Activated naive CD4-positive, alpha-beta T cell treated with anti-CD3 and anti-CD28 coated beads, Interleukin-2, amount 50 U/mL, for 16 hours (primary cell): Measurements from ENCODE around the gene ACTL8.

ENCODE experiments used
- DNase-seq: peaks from one replicate; pipeline ENCODE4 v3.0.0-alpha.2; 2020

Gene ACTL8

DNA sequence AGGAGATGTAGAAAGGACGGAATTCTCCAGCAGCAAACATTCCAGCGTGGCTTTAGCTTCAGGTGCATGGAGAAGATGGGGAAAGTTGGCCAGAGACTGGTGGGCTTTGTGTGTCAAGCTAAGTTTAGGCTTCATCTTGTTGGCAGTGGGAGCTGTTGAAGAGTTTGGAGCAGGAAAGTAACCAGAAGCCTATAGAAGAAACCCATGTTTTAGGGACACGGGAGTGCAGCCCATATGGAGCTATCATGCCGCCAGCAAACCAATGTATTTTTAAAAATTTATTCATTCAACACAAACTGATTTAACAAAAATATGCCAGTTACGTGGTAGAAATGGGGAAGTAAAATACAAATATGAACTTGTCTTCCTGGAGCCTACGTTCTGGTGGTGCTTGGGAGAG lies 53.7 kb downstream of the ACTL8 start:
- DNase-seq = no peak

DNA sequence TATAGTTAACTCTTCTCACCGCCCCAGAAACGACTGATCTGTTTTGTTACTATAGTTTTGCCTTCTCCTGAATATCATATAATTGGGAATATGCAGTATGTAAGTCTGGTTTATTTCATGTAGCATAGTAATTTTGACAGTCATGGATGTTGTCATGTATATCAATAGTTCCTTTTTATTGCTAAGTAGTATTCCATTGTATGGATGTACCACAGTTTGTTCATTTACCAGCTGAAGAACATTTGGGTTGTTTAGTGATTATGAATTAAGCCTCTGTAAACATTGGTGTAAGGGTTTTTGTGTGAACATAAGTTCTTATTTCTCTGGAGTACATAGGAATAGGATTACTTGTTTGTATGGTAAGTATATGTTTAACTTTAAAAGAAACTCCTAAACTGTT lies 55.5 kb downstream of the ACTL8 start:
- DNase-seq = no peak

DNA sequence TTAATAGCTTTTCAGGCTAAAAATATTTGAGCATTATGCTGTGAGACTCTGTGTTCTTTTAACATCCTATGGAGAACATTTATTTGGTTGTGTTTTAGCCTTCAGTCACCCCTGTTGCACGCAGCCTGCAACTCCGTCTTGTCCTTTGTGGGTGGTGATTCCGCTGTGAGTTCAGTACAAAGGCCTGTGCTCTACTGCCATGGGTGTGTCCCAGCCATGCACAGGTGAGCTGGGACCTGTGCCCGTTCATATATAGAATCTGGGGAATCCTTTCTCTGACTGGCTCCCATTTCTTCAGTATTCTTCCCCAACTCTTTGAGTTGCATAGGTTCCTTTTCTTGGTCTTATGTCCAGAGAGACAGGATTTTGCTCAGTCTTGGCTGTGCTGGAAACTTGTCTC lies 61.4 kb downstream of the ACTL8 start:
- no peak for DNase-seq

DNA sequence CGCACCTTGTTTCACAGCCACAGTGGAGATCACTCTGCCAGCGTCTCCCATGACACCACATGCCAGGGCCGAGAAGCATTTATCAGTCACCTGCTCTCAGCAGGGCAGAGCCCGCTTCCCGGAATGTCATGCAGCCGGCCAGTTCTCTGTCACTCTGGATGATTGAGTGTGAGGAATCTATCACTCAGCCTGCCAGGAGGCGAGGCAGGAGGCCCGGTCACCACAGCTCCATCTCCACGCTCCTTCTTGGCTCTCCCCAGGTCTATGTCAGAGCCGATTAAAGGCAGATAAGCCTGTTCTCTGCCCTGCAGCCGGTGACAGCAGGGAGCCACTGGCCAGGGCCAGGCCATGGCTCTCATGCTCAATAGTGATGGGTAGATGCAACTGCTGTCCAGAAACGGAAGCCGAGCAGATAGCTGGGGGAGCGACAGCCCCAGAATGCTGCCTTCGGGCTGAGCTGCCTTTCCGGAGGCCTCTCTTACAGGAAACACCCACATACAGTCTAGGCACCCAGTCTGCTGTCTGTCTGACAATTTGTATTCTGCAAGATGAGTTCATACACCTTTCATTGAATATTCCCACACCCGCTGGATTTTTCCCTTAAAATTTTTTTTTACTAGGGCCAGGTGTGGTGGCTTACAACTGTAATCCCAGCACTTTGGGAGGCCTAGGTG lies 64.1 kb downstream of the ACTL8 start:
- no peak for DNase-seq

DNA sequence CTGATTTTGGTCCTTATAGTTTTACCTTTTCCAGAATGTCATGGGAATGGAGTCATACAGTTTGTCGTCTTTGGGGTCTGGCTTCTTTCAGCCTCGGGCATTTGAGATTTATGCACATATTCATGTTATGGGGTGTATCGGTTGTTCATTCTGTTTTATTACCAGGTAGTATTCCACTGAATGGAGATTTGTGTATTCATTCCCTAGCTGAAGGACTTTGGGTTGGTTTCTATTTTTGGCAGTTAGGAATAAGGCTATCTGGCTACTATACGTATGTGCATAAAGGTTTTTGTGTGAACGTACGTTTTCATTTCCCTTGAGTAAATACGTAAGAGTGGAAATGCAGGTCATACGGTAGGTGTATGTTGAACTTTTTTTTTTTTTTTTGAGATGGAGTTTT lies 65.1 kb downstream of the ACTL8 start:
- no peak for DNase-seq

DNA sequence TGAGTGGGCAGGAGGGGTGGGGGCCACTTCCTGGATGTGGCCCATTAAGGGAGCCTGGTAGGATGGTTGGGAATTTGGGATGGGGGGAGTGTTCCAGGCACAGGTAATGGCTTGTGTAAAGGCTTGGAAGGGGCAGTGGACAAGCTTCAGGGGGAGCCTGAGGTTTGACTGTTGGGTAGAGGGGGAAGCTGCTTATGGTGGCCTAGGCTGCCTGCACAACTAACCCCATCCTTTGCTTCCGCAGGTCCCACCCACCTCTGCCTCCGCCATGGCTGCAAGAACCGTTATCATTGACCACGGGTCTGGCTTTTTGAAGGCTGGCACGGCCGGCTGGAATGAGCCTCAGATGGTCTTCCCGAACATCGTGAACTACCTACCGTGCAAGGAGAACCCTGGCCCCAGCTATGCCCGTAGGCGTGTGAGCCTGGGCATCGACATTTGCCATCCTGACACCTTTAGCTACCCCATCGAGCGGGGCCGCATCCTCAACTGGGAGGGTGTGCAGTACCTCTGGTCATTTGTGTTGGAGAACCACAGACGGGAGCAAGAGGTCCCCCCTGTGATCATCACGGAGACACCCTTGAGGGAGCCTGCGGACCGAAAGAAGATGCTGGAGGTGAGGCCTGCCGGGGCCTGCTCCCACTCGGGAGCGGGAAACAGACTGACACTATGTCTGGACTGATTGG lies 67.8 kb downstream of the ACTL8 start:
- no peak for DNase-seq

DNA sequence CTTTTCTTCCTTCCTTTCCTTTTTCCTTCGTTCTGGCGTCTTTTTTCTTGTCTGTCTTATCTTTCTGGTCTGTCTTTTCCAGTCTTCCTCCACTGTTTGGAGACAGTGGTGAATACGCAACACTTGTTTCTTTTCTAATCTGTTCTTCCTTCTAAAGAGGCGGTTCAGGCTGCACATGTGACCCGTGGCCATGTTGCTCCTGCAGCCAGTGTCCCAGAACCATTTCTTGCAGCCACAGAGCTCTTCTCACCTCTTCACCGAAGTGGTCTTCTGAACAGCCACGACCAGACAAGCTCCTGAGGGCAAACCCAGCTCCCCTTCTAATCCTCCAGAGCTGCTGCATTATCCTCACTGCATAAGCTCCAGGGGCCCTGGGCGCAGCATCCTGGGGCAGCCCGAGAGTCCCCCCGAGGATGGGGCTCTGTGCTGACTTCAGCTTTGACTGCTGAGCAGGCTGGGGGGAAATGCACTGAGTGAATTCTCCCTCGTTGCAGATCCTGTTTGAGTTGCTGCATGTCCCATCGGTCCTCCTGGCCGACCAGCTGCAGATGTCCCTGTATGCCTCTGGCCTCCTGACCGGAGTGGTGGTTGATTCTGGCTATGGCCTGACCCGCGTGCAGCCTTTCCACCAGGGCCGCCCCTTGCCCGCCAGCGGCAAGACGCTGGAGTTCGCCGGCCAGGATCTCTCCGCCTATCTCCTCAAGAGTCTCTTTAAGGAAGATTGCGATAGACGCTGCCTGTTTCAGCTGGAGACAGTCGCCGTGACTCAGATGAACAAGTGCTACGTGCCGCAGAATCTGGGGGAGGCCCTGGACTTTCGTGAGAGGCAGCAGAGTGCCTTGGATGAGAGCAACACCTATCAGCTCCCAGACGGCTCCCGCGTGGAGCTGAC lies 70.4 kb downstream of the ACTL8 start:
- no peak for DNase-seq

DNA sequence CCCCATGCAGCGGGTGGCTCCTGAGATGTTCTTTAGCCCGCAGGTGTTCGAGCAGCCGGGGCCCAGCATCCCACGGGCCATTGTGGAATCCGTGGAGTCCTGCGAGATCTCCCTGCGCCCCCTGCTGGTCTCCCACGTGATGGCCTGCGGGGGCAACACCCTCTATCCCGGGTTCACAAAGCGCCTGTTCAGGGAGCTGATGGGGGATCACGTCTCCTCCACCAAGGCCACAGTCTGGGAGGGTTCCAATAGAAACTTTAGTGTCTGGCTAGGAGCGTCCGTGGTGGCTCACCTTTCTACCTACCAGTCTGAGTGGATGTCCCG lies 71.0 kb downstream of the ACTL8 start:
- DNase-seq = no peak

DNA sequence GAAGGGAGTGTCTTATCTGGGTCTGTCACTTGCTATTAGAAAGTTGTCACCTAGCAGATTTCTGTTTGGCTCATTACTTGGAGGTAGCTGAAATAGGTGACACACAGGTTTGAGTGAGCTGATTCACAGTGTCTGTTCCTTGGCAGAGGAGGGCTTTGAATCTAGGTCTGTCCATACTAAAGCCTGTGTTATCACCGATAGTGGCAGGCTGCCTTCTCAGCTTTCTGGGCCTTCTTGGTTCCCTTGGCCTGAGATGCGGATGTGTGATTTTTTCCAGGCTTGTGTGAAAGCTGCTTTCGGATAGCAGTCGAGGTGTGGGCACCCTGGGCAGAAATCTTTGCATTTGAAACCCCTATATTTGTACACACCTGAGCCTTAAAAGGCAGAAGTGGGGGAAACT lies 73.9 kb downstream of the ACTL8 start:
- no peak for DNase-seq

DNA sequence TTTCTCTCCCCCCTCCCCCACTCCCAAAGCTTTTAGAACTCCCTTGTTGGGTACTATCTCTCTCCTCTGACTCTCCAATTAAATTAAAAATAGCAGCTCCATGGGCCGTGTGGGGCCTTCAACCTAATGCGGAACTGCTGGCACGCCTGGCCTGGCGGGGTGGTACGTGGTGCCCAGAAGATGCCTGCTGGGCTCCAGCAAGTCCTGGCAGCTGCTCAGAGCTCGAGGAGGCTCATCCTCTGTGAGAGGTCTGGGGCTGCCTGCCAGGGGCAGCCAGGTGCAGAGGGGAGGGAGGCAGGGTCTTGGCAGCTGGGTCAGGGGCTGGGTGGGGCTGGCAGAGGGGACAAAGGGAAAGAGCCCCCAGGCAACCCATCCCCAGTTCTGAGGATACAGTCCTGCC lies 74.4 kb downstream of the ACTL8 start:
- no peak for DNase-seq

DNA sequence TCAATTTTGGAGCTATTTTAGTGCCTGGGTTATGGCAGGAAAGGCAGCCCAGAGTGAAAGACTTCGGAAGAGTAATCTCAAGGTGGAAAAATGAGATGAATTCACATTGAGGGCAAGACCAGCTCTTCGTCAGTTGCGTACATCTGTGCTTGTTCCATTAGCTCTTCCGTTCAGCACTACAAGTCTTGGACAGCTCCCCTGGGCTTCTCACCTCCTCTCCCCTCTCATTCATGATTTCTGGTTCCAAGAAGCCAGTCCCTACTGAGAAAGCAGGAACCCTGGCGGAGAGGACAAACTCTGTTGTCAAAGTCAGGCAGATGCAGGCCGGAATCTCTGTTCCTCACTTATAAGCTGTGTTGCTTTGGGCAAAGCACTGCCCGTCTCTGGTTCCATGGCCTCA lies 76.5 kb downstream of the ACTL8 start:
- DNase-seq = no peak

DNA sequence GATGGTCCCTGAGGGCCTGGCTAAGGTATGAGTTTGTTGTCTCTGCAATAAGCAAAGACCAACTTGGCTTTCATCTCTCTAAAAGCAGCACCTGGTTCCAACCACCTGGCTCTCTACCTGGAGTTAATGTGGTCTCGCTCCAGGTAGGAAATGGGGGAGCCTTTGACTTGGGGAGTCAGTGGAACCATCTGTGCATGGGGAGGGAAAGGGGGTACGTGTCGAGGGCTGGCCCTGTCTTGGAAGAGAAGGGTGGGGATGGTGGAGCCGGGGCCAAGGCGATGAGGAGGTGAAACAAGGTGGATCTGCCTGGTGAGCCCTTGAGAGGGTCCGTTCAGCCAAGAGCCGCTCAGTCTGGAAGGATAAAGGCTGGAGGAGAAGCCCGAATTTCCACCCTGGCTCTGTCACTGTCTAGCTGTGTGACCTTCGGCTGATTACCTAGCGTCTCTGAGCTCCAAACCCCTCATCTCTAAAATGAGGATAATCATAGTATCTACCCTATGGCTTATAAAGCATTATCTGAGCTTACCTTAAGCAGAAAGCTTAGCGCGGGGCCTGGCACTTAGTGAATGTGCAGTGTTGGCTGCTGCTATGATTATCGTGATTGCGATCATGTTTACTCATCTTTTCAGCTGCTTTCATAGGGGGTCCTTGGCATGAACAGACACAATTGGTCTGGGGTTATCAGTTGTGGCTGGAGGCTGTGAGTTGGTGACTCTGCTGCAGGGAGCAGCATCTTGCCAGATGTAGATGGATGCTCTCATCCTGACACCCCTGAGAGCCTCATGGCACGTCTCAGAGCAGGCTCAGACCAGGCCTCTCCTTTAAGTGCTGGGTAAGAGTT lies 78.7 kb downstream of the ACTL8 start:
- DNase-seq = no peak

DNA sequence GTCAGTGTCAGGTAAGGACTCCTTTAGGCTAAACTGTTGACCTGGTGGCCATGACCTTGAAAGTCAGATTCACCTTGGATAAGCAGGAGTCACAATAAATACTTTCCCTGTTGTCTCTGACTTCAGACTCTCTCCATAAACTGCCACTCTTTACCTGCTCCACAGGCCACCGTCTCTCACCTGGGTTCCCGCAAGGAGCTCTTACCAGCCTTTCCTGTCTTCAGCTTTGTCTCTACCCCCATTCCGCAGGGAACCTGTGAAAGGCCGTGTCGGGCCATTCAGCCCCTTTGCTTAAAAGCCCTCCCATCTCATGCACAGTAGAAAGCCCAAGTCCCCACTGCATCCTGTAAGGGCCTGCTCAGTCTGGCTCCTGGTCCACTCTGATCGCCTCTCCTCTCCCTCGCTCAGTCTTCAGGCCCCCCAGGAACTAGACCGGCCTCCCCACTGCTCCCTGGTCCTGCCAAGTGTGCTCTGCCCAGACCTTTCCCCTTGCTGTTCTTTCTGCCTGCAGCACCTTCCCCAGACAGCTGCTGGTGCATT lies 79.5 kb downstream of the ACTL8 start:
- DNase-seq = no peak

DNA sequence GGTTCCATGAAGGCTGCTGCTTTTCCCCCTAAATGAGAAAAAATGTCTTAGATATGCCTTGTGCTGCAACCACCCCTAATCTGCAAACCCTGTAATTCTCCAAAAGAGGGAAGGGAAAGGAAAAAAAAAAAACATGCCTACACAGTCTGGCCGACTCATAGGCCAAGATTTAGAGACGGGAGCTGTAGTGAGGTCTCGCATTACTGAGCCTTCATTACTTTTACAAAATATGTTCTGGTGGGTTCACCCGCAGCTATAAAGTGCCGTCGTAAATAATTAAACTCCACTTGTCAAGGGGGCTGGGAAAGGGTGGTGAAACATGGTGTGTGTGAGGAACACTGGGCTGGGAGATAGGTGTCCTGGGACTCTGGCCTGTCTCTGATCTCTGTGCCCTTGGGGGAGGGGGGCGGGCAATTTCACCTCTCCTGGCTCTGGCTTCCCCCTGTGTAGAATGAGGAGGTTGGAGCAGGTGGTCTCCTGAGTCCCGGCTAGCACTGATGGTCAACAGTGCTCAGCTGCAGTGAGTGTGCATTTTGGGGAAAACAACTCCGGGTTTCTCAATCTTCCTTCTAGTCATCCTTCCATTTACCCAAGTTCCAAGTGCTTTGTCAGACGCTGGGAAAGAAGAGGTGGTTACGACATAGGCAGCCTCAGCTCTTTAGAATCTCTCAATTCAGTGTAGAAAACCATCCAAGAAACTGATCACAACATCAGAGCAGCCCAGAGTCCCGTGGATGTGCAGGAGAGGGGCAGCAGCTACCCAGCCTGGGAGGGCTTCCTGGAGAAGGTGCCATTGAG lies 82.3 kb downstream of the ACTL8 start:
- no peak for DNase-seq

DNA sequence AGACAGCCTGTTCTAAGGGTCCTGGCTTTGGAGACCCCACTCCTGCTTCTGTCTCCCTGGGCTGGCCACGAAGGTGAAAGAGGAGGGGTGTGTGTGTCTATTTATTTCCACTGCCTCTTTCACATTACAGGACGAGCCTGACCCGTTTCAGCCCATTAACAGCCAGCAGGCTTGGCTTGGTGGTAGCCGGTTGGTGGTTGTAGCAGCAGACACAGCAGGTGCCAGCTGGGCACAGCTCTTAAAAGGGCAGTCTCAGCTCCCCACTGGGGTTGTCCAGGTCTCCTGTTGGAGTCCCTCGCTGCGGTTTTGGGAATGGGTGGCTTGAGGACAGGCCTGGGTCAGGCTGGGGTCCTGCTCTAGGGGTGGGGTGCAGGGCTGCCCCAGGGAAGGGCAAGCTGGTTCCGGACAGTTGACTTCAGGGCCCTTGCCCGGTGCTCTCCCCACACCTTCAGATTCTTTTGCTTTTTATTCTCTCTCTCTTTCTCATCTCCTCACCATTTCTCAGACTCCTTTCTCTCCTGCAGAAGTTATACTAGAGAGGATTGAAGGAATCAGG lies 84.6 kb downstream of the ACTL8 start:
- no peak for DNase-seq

DNA sequence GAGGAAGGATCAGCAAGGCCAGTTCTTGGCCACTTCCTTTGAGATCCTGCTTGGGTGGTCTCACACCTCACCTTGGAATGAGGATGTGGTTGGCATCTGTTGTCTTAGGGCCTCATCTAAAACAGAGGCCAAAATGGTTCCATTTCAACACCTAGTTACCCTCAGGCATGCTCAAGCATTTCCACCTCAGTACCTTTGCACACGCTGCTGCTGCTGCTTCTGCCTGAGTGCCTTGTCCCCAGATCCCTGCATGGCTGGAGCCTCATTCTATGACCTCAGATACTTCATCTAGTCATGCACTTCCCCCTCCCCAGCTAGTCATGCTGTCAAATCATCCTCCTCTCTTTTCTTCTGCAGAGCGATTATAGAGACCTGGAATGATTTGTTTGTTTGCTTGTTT lies 86.8 kb downstream of the ACTL8 start:
- DNase-seq = no peak

DNA sequence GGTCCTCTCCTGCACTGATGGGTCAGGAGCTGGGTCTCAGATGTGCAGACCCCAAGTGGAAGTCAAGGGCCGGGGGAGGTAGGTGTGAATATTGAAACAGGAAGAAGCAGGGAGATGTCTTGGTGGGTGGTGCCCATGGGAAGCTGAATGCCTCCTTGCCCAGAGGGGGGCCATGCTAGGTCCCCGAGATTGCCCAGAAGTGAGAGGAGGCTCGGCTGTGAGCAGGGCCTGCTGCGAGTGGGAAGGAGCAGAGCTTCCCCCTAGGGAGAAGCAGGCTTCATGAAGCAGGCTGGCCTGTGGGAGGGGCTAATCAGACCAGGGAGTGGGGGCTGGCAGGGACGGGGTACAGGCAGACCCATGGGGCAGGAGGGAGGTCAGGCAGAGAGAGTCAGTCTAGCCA lies 87.6 kb downstream of the ACTL8 start:
- no peak for DNase-seq

DNA sequence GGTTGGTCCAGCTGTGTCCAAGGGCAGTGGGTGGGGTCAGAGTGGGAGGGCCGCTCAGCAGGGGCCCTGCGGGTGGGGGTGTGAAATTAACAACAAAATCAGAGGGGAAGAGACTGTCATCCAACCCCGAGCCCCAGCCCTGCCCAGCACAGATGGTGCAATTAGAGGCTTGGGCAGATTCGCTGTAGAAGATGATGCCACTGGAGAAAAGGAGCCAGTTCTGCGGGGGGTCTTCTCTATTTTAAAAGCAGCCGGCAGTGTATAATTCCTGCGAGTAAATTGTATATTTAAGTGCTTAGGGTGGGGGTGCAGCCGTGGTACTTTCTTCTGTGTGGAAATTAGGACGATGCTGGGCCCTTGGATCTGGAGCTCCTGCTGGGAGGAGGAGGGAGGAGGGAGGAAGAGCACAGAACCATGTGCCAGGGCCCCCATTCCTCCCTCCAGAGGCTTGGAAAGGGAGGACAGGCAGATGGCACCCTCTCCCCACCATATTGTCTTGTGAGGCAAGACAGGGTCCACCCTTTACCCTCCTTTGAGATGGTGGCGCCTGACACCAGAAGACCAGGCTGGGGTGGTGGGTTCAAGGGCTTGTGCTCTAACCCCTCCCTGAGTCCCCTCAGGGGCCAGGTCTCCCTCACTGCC lies 89.2 kb downstream of the ACTL8 start:
- no peak for DNase-seq

DNA sequence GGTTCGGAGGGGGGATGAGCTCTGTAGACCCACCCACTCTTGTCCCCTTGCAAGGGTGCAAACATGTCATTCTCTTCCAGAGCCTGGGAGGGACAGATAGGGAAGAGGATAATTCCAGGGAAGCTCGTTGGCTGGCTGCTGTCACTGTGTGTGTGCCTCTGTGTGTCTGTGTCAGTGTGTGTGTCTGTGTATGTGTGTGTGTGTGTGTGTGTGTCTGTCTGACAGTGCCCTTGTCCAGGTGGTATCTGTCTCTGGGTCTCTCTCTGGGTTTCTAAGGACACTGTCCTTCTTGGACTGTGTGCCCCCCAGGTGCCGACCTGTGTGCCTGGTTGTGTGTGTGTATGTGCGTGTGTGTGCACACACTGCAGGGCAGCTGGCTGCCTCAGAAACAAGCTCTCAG lies 90.5 kb downstream of the ACTL8 start:
- no peak for DNase-seq

DNA sequence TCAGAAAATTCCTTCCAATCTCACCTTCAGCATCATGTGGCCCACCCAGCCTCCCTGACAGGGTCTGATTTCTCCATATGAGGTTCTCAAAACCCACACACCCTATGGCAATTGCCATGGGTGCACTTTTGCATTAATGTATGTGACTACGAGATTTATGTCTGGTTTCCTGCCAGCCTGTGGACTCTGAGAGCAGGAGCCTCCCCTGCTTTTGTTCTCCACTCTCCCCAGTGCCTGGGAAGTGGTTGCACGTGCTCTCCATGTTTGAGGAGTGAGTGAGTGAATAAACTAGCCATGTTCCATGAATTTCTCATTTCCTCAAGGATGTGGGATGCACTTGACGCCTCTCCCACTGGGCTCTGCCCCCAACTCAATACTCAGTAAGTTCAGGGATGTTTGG lies 91.2 kb downstream of the ACTL8 start:
- DNase-seq = no peak

DNA sequence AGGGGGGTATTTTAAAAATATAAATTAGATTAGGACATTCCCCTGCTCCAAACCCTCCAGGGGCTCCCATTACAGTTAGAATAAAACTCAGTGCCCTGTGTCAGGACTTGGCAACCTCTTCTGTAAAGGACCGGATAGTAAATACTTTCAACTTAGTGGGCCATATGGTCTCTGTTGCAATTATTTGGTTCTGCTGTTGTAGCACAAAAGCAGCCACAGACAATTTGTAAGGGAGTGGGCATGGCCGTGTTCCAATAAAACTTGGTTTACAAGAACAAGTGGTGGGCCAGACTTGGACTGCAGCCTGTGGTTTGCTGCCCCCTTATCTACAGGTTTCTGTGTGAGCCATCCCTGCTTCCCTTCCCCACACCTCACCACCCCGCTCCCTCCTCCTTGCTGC lies 92.0 kb downstream of the ACTL8 start:
- DNase-seq = no peak
